22Rv1 (cell line): ENCODE measurements around the gene LRWD1.

Experiments
- ZFX ChIP-seq: fragments of 450-650 bp; IDR thresholded peaks from 2 replicates; pipeline ENCODE4 v1.6.1; 2017; ENCODE audit warnings: antibody characterized with exemption, borderline replicate concordance
- TF ChIP-seq, protein P1 (sequence below): fragments of 450-650 bp; IDR thresholded peaks from 2 replicates; pipeline ENCODE4 v1.5.1; 2017; ENCODE audit warnings: mild to moderate bottlenecking

DNA sequence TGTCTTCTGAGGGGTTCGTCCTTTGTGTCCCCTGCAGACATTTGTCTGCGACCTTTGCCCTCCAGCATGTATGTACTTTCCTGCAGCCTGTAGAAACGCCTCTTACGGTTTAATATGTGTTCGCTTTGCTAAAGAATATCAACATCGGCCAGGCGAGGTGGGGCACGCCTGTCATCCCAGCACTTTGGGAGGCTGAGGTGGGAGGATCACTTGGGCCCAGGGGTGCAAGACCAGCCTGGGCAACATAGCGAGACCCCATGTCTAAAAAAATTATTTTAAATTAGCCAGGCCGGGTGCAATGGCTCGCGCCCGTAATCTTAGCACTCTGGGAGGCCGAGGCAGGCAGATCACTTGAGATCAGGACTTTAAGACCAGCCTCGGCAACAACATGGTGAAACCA lies 15.6 kb upstream of the LRWD1 start:
- TF ChIP-seq, protein P1, sequence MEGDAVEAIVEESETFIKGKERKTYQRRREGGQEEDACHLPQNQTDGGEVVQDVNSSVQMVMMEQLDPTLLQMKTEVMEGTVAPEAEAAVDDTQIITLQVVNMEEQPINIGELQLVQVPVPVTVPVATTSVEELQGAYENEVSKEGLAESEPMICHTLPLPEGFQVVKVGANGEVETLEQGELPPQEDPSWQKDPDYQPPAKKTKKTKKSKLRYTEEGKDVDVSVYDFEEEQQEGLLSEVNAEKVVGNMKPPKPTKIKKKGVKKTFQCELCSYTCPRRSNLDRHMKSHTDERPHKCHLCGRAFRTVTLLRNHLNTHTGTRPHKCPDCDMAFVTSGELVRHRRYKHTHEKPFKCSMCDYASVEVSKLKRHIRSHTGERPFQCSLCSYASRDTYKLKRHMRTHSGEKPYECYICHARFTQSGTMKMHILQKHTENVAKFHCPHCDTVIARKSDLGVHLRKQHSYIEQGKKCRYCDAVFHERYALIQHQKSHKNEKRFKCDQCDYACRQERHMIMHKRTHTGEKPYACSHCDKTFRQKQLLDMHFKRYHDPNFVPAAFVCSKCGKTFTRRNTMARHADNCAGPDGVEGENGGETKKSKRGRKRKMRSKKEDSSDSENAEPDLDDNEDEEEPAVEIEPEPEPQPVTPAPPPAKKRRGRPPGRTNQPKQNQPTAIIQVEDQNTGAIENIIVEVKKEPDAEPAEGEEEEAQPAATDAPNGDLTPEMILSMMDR: no peak
- no peak for TF ChIP-seq ZFX
